ENCODE results near the gene VPS13D. TPM values are rescaled to one million over a fixed set of nuclear protein-coding genes. Genes with fewer than 3 reads are reported as not detected.

VPS13D gene
- total and polyA plus RNA-seq, 10 of the 15 experiments (the other 5 are each of a cell fraction or from before 2014, with no cell fraction given) = 1.4 to 16.9 (median 8.5) TPM

DNA sequence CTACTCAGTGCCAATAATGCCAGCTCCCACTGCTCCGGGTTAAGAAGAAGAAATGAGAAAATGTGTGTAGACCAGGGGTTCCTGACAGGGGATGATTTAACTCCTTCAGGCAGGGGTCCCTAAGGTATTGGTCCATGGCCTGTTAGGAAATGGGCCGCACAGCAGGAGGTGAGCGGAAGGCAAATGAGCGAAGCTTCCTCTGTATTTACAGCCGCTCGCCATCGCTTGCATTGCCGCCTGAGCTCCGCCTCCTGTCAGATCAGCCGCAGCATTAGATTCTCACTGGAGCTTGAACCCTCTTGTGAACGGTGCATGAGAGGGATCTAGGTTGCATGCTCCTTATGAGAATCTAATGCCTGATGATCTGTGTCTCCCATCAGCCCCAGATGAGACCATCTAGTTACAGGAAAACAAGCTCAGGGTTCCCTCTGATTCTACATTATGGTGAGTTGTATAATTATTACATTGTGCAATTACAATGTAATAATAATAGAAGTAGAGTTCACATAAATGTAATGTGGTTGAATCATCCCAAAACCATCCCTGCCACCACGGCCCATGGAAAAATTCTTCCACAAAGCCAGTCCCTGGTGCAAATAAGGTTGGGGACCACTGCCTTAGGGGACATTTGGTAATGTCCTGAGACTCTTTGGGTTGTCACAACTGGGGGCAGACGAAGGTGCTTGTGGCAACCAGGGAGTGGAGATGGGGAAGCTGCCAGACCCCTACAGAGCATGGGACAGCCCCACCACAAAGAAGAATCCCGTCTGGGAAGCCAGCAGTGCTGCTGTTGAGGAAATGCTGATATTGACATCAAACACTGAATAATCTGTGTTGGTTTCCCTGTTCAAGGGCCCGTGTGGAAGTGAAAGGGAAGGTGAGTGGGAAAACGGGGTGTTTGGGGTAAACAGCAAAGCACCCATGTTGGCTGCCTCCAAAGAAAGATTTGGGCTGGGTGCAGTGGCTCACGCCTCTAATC is 327.4 kb downstream of the VPS13D start:
- Histone ChIP-seq H3K4me3 (no peak overlapping the region), H3K4me2 (ENCODE audit: control insufficient read depth, insufficient read depth) (no peak overlapping the region), H3K9ac (ENCODE audit: control insufficient read depth, insufficient read depth, low read length) (no peak overlapping the region), H3K4me1 (ENCODE audit: control insufficient read depth, insufficient read depth, low read length) (no peaks in the 10 kb centered on the region), H3K27me3 (replicated peaks in 1 of 2; ENCODE audit: control insufficient read depth in 2 of 2, insufficient read depth in 2 of 2, low read length in 1 of 2) (no peaks in the 10 kb centered on the region; a peak in 1 of 4 replicates), H3K36me3 (ENCODE audit: control insufficient read depth in 2 of 2, insufficient read depth in 2 of 2, low read length in 1 of 2) (no peaks in the 10 kb centered on the region), H3K79me2 (ENCODE audit: control insufficient read depth, insufficient read depth, low read length) (no peaks in the 10 kb centered on the region), H4K20me1 (ENCODE audit: control insufficient read depth, insufficient read depth) (no peaks in the 10 kb centered on the region), H2AFZ (ENCODE audit: control insufficient read depth, low read depth, low read length) (no peak overlapping the region), H3K9me3 (replicated peaks; ENCODE audit: control insufficient read depth, insufficient read depth, low read length) (no peaks in the 10 kb centered on the region; the same call in 2 of the 3 replicates), H3K27ac (ENCODE audit: control insufficient read depth, insufficient read depth) (no peak overlapping the region)
- DNase-seq (ENCODE audit: low read depth, low spot score) (no peak), ATAC-seq (no peak), FAIRE-seq (no peak)
- ChIA-PET SMC1A (ENCODE audit: uncharacterized antibody, unreplicated experiment) (no interaction called here), POLR2A (no interaction called here), CTCF (interaction anchor here (0.7 kb wide), 1 partner anchor 102 kb away, joined by 4 read pairs; no protein-coding TSS in a partner anchor), RAD21 (ENCODE audit: unreplicated experiment) (no interaction called here)
- TF ChIP-seq GABPA (IDR thresholded peaks at IDR 0.05; ENCODE audit: low read depth) = no peak
- TF ChIP-seq, protein P1, sequence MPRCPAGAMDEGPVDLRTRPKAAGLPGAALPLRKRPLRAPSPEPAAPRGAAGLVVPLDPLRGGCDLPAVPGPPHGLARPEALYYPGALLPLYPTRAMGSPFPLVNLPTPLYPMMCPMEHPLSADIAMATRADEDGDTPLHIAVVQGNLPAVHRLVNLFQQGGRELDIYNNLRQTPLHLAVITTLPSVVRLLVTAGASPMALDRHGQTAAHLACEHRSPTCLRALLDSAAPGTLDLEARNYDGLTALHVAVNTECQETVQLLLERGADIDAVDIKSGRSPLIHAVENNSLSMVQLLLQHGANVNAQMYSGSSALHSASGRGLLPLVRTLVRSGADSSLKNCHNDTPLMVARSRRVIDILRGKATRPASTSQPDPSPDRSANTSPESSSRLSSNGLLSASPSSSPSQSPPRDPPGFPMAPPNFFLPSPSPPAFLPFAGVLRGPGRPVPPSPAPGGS (IDR thresholded peaks at IDR 0.05; ENCODE audit: borderline replicate concordance, insufficient read depth, low read depth, low read length, poor library complexity, severe bottlenecking) = peak; percentile 42
- no TSS peak for BruUV-seq (replicated peaks)
- in situ Hi-C loops (cut with MboI) = no loop called here
- intact Hi-C loops (cut with micrococcal nuclease; ENCODE audit: unreplicated experiment) = no loop called here
- 55% methylated on average over 17 of the region's 17 CpGs for WGBS (ENCODE audit: insufficient coverage, insufficient replicate concordance, low lambda C conversion rate, missing lambda C conversion rate)

DNA sequence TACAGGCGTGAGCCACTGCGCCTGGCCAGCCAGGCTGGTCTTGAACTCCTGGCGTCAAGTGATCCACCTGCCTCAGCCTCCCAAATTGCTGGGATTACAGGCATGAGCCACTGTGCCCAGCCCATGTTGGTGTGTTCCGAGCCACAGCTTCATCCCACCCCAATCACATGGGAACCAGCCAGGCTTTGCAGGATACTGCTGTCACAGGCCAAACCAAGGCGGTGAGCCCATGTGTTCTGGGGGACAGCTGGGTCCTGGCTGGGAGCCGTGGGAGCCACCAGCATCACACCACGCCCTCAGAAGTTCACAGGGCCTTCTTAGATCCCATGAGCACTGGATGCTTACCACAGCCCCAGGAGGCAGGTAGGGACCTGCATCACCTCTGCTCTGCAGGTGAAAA is 331.3 kb downstream of the VPS13D start:
- 35% methylated on average over 7 of the region's 7 CpGs for WGBS (ENCODE audit: insufficient coverage, insufficient replicate concordance, low lambda C conversion rate, missing lambda C conversion rate)
- intact Hi-C loops (cut with micrococcal nuclease; ENCODE audit: unreplicated experiment) (no loop called here), in situ Hi-C loops (cut with MboI) (no loop called here)
- Histone ChIP-seq H2AFZ (ENCODE audit: control insufficient read depth, low read depth, low read length) (no peak overlapping the region), H3K36me3 (ENCODE audit: control insufficient read depth in 2 of 2, insufficient read depth in 2 of 2, low read length in 1 of 2) (no peaks in the 10 kb centered on the region), H3K79me2 (ENCODE audit: control insufficient read depth, insufficient read depth, low read length) (no peaks in the 10 kb centered on the region), H3K27me3 (replicated peaks in 1 of 2; ENCODE audit: control insufficient read depth in 2 of 2, insufficient read depth in 2 of 2, low read length in 1 of 2) (no peaks in the 10 kb centered on the region), H3K4me2 (ENCODE audit: control insufficient read depth, insufficient read depth) (no peak overlapping the region), H3K4me3 (no peak overlapping the region), H3K4me1 (ENCODE audit: control insufficient read depth, insufficient read depth, low read length) (no peaks in the 10 kb centered on the region), H3K9ac (ENCODE audit: control insufficient read depth, insufficient read depth, low read length) (no peak overlapping the region), H3K9me3 (replicated peaks; ENCODE audit: control insufficient read depth, insufficient read depth, low read length) (peaks cover 20% of the 10 kb centered on the region; the same call in 2 of the 3 replicates), H4K20me1 (ENCODE audit: control insufficient read depth, insufficient read depth) (no peaks in the 10 kb centered on the region), H3K27ac (ENCODE audit: control insufficient read depth, insufficient read depth) (no peak overlapping the region)
- SMC1A ChIA-PET (ENCODE audit: uncharacterized antibody, unreplicated experiment) = no interaction called here
- no peak for FAIRE-seq
- no peak for ATAC-seq
- POLR2A ChIA-PET = no interaction called here
- RAD21 ChIA-PET (ENCODE audit: unreplicated experiment) = no interaction called here
- no TSS peak for BruUV-seq (replicated peaks)
- DNase-seq (ENCODE audit: low read depth, low spot score) = no peak
- CTCF ChIA-PET = no interaction called here
- no peak for TF ChIP-seq YY1 (IDR thresholded peaks at IDR 0.05; ENCODE audit: low read depth, low read length)
- no peak for TF ChIP-seq ESRRA (IDR thresholded peaks at IDR 0.05; ENCODE audit: low read length)
- TF ChIP-seq RCOR1 (conservative IDR thresholded peaks at IDR 0.05; ENCODE audit: low read depth, low read length) = no peak
- TF ChIP-seq YBX1 (IDR thresholded peaks at IDR 0.05) = no peak
- TF ChIP-seq RUNX3 (IDR thresholded peaks at IDR 0.05; ENCODE audit: low read length) = no peak
- no peak for TF ChIP-seq TBL1XR1 (IDR thresholded peaks at IDR 0.05; ENCODE audit: low read depth, low read length)
- TF ChIP-seq BHLHE40 (IDR thresholded peaks at IDR 0.05; ENCODE audit: borderline replicate concordance in 1 of 2, low read depth in 2 of 2, low read length in 1 of 2) = no peak
- no peak for TF ChIP-seq RB1 (IDR thresholded peaks at IDR 0.05; ENCODE audit: borderline replicate concordance)
- TF ChIP-seq MTA2 (IDR thresholded peaks at IDR 0.05; ENCODE audit: low read depth) = no peak
- TF ChIP-seq TAF1 (IDR thresholded peaks at IDR 0.05; ENCODE audit: borderline replicate concordance, low read depth, low read length) = no peak
- no peak for TF ChIP-seq SRF (IDR thresholded peaks at IDR 0.05; ENCODE audit: low read depth in 2 of 2, low read length in 2 of 2)
- TF ChIP-seq TCF7 (IDR thresholded peaks at IDR 0.05; ENCODE audit: borderline replicate concordance) = no peak
- no peak for TF ChIP-seq ZBED1 (IDR thresholded peaks at IDR 0.05; ENCODE audit: borderline replicate concordance)
- no peak for TF ChIP-seq EZH2 (IDR thresholded peaks at IDR 0.05; ENCODE audit: borderline replicate concordance, control insufficient read depth, low read depth, low read length)
- no peak for TF ChIP-seq SMARCA5 (IDR thresholded peaks at IDR 0.05)
- no peak for TF ChIP-seq CREB1 (IDR thresholded peaks at IDR 0.05; ENCODE audit: low read depth)
